H1 (cell line): ENCODE results near the gene EMC6. TPM values are rescaled to one million over a fixed set of nuclear protein-coding genes. Genes with fewer than 3 reads are reported as not detected.

ENCODE experiments used
- CTCF ChIA-PET: fragments of 300-600 bp; sonication (Branson Sonifier 250); formaldehyde crosslinking; loops from one replicate; lab custom pipeline; 2021; ENCODE audit not compliant: partially characterized antibody; lab: Charles Lee
- POLR2A ChIA-PET: fragments of 300-600 bp; sonication (Branson Sonifier 250); formaldehyde crosslinking; loops from one replicate; lab custom pipeline; 2021; ENCODE audit warnings: inconsistent platforms; ENCODE audit not compliant: partially characterized antibody; lab: Charles Lee
- DNase-seq, 2 experiments: peaks; one replicate each; pipeline versions ENCODE4 v3.0.0 to v3.0.0-alpha.2; 2010 to 2022; ENCODE audit warnings: low spot score in 2 of 2, low read depth in 1 of 2, mixed read lengths in 1 of 2
- FAIRE-seq: peaks from 2 replicates; lab custom pipeline; 2011; peaks lifted over from hg19 to GRCh38; lab: Jason Lieb, UNC
- H2AFZ ChIP-seq: 2 replicates; pipeline ENCODE4 v1.8.1; 2012; ENCODE audit warnings: low read length, inconsistent platforms
- H2AK5ac ChIP-seq: 2 replicates; pipeline ENCODE4 v1.6.1; 2013; ENCODE audit warnings: low read depth, low read length
- H2BK120ac ChIP-seq: replicated peaks from 2 replicates; pipeline ENCODE3; 2013; ENCODE audit warnings: low read depth, low read length, inconsistent platforms
- H2BK12ac ChIP-seq: 2 replicates; pipeline ENCODE4 v1.6.1; 2013; ENCODE audit warnings: low read depth, low read length
- H2BK15ac ChIP-seq: 2 replicates; pipeline ENCODE4 v1.6.1; 2013; ENCODE audit warnings: low read length
- H2BK20ac ChIP-seq: 2 replicates; pipeline ENCODE4 v1.6.1; 2013; ENCODE audit warnings: low read length
- H2BK5ac ChIP-seq: 2 replicates; pipeline ENCODE4 v1.6.1; 2013; ENCODE audit warnings: low read depth, low read length
- H3K14ac ChIP-seq: 2 replicates; pipeline ENCODE4 v1.6.1; 2013; ENCODE audit warnings: inconsistent platforms; ENCODE audit not compliant: insufficient read length
- H3K18ac ChIP-seq: 2 replicates; pipeline ENCODE4 v1.6.1; 2013; ENCODE audit warnings: low read length; ENCODE audit errors: extremely low read depth
- H3K23ac ChIP-seq: 2 replicates; pipeline ENCODE4 v1.6.1; 2013; ENCODE audit warnings: inconsistent platforms; ENCODE audit not compliant: insufficient read length
- H3K23me2 ChIP-seq: 2 replicates; pipeline ENCODE4 v1.6.1; 2013; ENCODE audit warnings: low read depth, low read length
- H3K27ac ChIP-seq: 2 replicates; pipeline ENCODE4 v1.6.1; 2011; ENCODE audit warnings: low read depth, low read length, inconsistent platforms
- H3K27me3 ChIP-seq, 4 experiments: replicated peaks in 1 of 4; 1 replicate in 1 of 4; 2 replicates in 3 of 4; pipeline versions ENCODE4 v1.6.1 to v1.8.1; 2011 to 2013; ENCODE audit warnings: low read length in 3 of 4, mild to moderate bottlenecking in 3 of 4, inconsistent platforms in 2 of 4, mixed read lengths in 2 of 4, moderate library complexity in 1 of 4; ENCODE audit not compliant: control insufficient read depth in 3 of 4, insufficient read depth in 3 of 4; ENCODE audit errors: extremely low read depth in 1 of 4
- H3K36me3 ChIP-seq, 4 experiments: 2 replicates each; pipeline versions ENCODE4 v1.6.1 to v1.8.1; 2011 to 2013; ENCODE audit warnings: mild to moderate bottlenecking in 4 of 4, low read length in 3 of 4, moderate library complexity in 2 of 4, control low read depth in 1 of 4, inconsistent platforms in 1 of 4; ENCODE audit not compliant: insufficient read depth in 4 of 4, control insufficient read depth in 2 of 4
- H3K4ac ChIP-seq: replicated peaks from 2 replicates; pipeline ENCODE3; 2013; ENCODE audit warnings: low read length, low read depth, mixed read lengths, inconsistent platforms; ENCODE audit not compliant: insufficient read length
- H3K4me1 ChIP-seq, 4 experiments: replicated peaks in 1 of 4; 1 replicate in 1 of 4; 2 replicates in 3 of 4; pipeline versions ENCODE4 v1.6.1 to v1.8.1; 2011 to 2013; ENCODE audit warnings: low read length in 3 of 4, inconsistent platforms in 2 of 4, mixed read lengths in 1 of 4; ENCODE audit not compliant: insufficient read depth in 4 of 4, control insufficient read depth in 3 of 4
- H3K4me2 ChIP-seq, 2 experiments: 2 replicates each; pipeline versions ENCODE4 v1.6.1 to v1.8.1; 2011 to 2013; ENCODE audit warnings: low read depth in 2 of 2, low read length in 2 of 2, control low read depth in 1 of 2, inconsistent platforms in 1 of 2, mild to moderate bottlenecking in 1 of 2; ENCODE audit not compliant: insufficient read depth in 1 of 2
- H3K4me3 ChIP-seq, 4 experiments: fragments of 200-600, 300-600 bp in 1 of 4; sonication (generic), shearing (Covaris generic), sonication (Bioruptor Twin) in 1 of 4; 2 replicates each; pipeline versions ENCODE4 v1.5.1 to v1.8.1; 2011 to 2016; ENCODE audit warnings: low read length in 4 of 4, low read depth in 3 of 4, control low read depth in 2 of 4, inconsistent platforms in 2 of 4, mild to moderate bottlenecking in 2 of 4, mixed read lengths in 1 of 4, moderate library complexity in 1 of 4; ENCODE audit not compliant: insufficient read depth in 2 of 4; ENCODE audit errors: extremely low read depth in 1 of 4
- H3K56ac ChIP-seq: replicated peaks from 2 replicates; pipeline ENCODE3; 2013; ENCODE audit warnings: low read depth, mild to moderate bottlenecking, mixed read lengths, low read length, inconsistent platforms; ENCODE audit not compliant: insufficient read length
- H3K79me1 ChIP-seq: 2 replicates; pipeline ENCODE4 v1.6.1; 2013; ENCODE audit warnings: low read depth, low read length, control low read depth
- H3K79me2 ChIP-seq, 2 experiments: 2 replicates each; pipeline versions ENCODE4 v1.6.1 to v1.8.1; 2012 to 2013; ENCODE audit warnings: low read length in 2 of 2, mild to moderate bottlenecking in 2 of 2, inconsistent platforms in 1 of 2; ENCODE audit not compliant: insufficient read depth in 2 of 2, control insufficient read depth in 1 of 2
- H3K9ac ChIP-seq, 4 experiments: replicated peaks in 1 of 4; 1 replicate in 1 of 4; 2 replicates in 3 of 4; pipeline versions ENCODE4 v1.6.1 to v1.8.1; 2011 to 2013; ENCODE audit warnings: low read depth in 3 of 4, low read length in 3 of 4, control low read depth in 2 of 4, mild to moderate bottlenecking in 2 of 4, moderate library complexity in 2 of 4, inconsistent platforms in 1 of 4; ENCODE audit errors: extremely low read depth in 1 of 4
- H3K9me3 ChIP-seq, 2 experiments: 2 replicates each; pipeline versions ENCODE4 v1.6.1 to v1.8.1; 2012 to 2013; ENCODE audit warnings: mild to moderate bottlenecking in 2 of 2, moderate library complexity in 2 of 2, control low read depth in 1 of 2, inconsistent platforms in 1 of 2, low read depth in 1 of 2, low read length in 1 of 2, mixed read lengths in 1 of 2; ENCODE audit not compliant: insufficient read depth in 2 of 2
- H4K20me1 ChIP-seq, 2 experiments: replicated peaks in 1 of 2; 2 replicates each; pipeline versions ENCODE3 to v1.8.1; 2011 to 2013; ENCODE audit warnings: inconsistent platforms in 2 of 2, low read length in 2 of 2, mild to moderate bottlenecking in 1 of 2; ENCODE audit not compliant: insufficient read depth in 2 of 2, control insufficient read depth in 1 of 2
- H4K5ac ChIP-seq: 2 replicates; pipeline ENCODE4 v1.6.1; 2013; ENCODE audit warnings: low read length, low read depth, mixed read lengths, inconsistent platforms; ENCODE audit not compliant: insufficient read length
- H4K8ac ChIP-seq: 2 replicates; pipeline ENCODE4 v1.8.0; 2013; ENCODE audit warnings: mild to moderate bottlenecking, moderate library complexity, low read length, inconsistent platforms; ENCODE audit not compliant: insufficient read depth; ENCODE audit errors: extremely low read depth
- H4K91ac ChIP-seq: replicated peaks from 2 replicates; pipeline ENCODE3; 2013; ENCODE audit warnings: low read length, mixed read lengths, inconsistent platforms; ENCODE audit not compliant: insufficient read length
- BACH1 ChIP-seq: IDR thresholded peaks from 2 replicates; pipeline ENCODE4 v1.6.1; 2012; ENCODE audit warnings: low read length, improper control_type of control experiment
- BCL11A ChIP-seq, 2 experiments: IDR thresholded peaks; one replicate each; pipeline ENCODE4 v1.6.1; 2011; ENCODE audit warnings: low read depth in 2 of 2, low read length in 2 of 2, mild to moderate bottlenecking in 2 of 2
- EP300 ChIP-seq, 2 experiments: IDR thresholded peaks; 1 replicate in 1 of 2; 2 replicates in 1 of 2; pipeline ENCODE4 v1.6.1; 2011 to 2012; ENCODE audit warnings: low read depth in 2 of 2, low read length in 2 of 2, mild to moderate bottlenecking in 2 of 2, borderline replicate concordance in 1 of 2, inconsistent platforms in 1 of 2, moderate library complexity in 1 of 2
- GABPA ChIP-seq: IDR thresholded peaks from 2 replicates; pipeline ENCODE4 v1.6.1; 2011; ENCODE audit warnings: mild to moderate bottlenecking, low read length, moderate library complexity, borderline replicate concordance; ENCODE audit not compliant: insufficient read depth
- HDAC2 ChIP-seq, 2 experiments: fragments of 300-600 bp in 1 of 2; sonication (generic) in 1 of 2; IDR thresholded peaks; 2 replicates each; pipeline ENCODE4 v1.6.1; 2011 to 2012; ENCODE audit warnings: low read depth in 2 of 2, low read length in 2 of 2, mild to moderate bottlenecking in 2 of 2, moderate library complexity in 2 of 2, borderline replicate concordance in 1 of 2, inconsistent platforms in 1 of 2
- KDM1A ChIP-seq: fragments of 200-600, 300-600 bp; sonication (generic); IDR thresholded peaks from 2 replicates; pipeline ENCODE4 v1.7.1; 2016; ENCODE audit warnings: mild to moderate bottlenecking, low read length, borderline replicate concordance
- PHF8 ChIP-seq: fragments of 200-600 bp; sonication (generic); conservative IDR thresholded peaks from 2 replicates; pipeline ENCODE4 v1.7.1; 2012; ENCODE audit warnings: low read depth, mild to moderate bottlenecking, inconsistent platforms, low read length, moderate library complexity
- POLR2AphosphoS5 ChIP-seq: IDR thresholded peaks from 2 replicates; pipeline ENCODE4 v1.6.1; 2011; ENCODE audit warnings: low read depth, low read length
- RXRA ChIP-seq: IDR thresholded peaks from 2 replicates; pipeline ENCODE4 v1.6.1; 2011; ENCODE audit warnings: low read depth, mild to moderate bottlenecking, low read length, moderate library complexity; ENCODE audit not compliant: insufficient read depth
- SIN3A ChIP-seq, 2 experiments: IDR thresholded peaks in 1 of 2; conservative IDR thresholded peaks in 1 of 2; 2 replicates each; pipeline ENCODE4 v1.6.1; 2011 to 2012; ENCODE audit warnings: low read length in 2 of 2, improper control_type of control experiment in 1 of 2, low read depth in 1 of 2, mild to moderate bottlenecking in 1 of 2
- SRF ChIP-seq: IDR thresholded peaks from 2 replicates; pipeline ENCODE4 v1.6.1; 2011; ENCODE audit warnings: mild to moderate bottlenecking, low read depth, low read length, moderate library complexity
- WGBS, 2 experiments: shearing (Covaris generic) in 1 of 2; methylation state at CpG; one replicate each; pipeline versions ENCODE4 v1.1.6 to v1.1.7; 2013 to 2015; ENCODE audit warnings: low lambda C conversion rate in 2 of 2, mixed read lengths in 2 of 2, inconsistent platforms in 1 of 2, low coverage in 1 of 2, missing lambda C conversion rate in 1 of 2; ENCODE audit not compliant: insufficient replicate concordance in 2 of 2, insufficient coverage in 1 of 2, insufficient read length in 1 of 2; ENCODE audit errors: extremely low coverage in 1 of 2, missing lambda C conversion rate in 1 of 2; 5-methylcytosine and 5-hydroxymethylcytosine counted together
- polyA plus RNA-seq, 7 experiments: library from polyadenylated mRNA; depleted of rRNA in 3 of 7; stranded (reverse) in 5 of 7; unstranded in 2 of 7; fragments of >200 nt in 5 of 7; fragments of 200-250 nt in 2 of 7; gene quantifications; 1 replicate in 5 of 7; 2 replicates in 1 of 7; 4 replicates in 1 of 7; pipeline versions ENCODE4 v1.2.1 to v1.2.3, GENCODE V29; 2011 to 2013; ENCODE audit warnings: missing spikeins in 2 of 7, mixed read lengths in 2 of 7
- total RNA-seq: library from RNA; stranded (reverse); fragmentation: NEBNext Ultra II Directional; extraction: Animal tissue kit (Norgen Biotek cat#: 25700); gene quantifications from 2 replicates; pipeline ENCODE4 v1.2.1, GENCODE V29; 2021

EMC6 gene
- total and polyA plus RNA-seq, 2 of the 8 experiments (the other 6 are each of a cell fraction or from before 2014, with no cell fraction given) = 81.5 to 193 TPM

DNA sequence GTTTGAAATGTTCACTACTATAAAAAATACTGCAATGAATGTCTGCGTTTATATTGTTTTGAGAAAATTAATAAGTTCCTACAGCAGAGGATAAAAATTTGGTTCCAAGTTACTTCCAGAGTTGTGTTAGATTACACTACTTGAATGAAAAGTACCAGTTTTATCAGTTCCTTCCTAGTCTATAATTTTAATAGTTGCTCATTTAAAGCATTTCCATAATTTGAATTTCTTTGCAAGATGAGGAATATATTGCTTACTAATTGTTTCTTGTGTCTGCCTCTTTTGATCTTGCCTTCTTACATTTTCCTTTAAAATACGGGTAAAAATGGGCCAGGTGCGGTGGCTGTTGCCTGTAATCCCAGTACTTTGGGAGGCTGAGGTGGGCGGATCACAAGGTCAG is 4.0 kb downstream of the EMC6 start:
- Histone ChIP-seq H3K14ac (no peak overlapping the region), H2AFZ (no peak overlapping the region), H2AK5ac (no peak overlapping the region), H4K91ac (no peak overlapping the region), H3K18ac (no peak overlapping the region), H3K9me3 (no peaks in the 10 kb centered on the region), H2BK12ac (no peak overlapping the region), H2BK20ac (no peak overlapping the region), H3K23me2 (peaks cover 9% of the 10 kb centered on the region; the same call in 1 of the 2 replicates), H3K79me1 (no peaks in the 10 kb centered on the region), H2BK15ac (no peak overlapping the region), H3K23ac (no peak overlapping the region), H4K5ac (no peak overlapping the region), H4K20me1 (peaks cover 0 to 5% of the 10 kb centered on the region in 2 experiments), H3K4me1 (peaks cover under 1 to 3% (median 2%) of the 10 kb centered on the region in 4 experiments; a peak in 6 of 7 replicates), H3K4ac (no peak overlapping the region), H2BK120ac (no peak overlapping the region), H3K27ac (no peak overlapping the region), H4K8ac (no peak overlapping the region), H3K79me2 (peaks cover 3 to 18% of the 10 kb centered on the region in 2 experiments; a peak in 3 of 4 replicates), H3K4me3 (no peak overlapping the region), H3K4me2 (no peak overlapping the region), H3K56ac (no peak overlapping the region), H3K27me3 (0 out of 7 replicates have a peak, but pooled peaks cover 0 to 2% (median 0%) of the 10 kb centered on the region in 4 experiments), H3K36me3 (no peaks in the 10 kb centered on the region; a peak in 1 of 8 replicates), H3K9ac (no peak overlapping the region), H2BK5ac (no peak overlapping the region)
- WGBS, 2 experiments = 90% methylated on average over 4 of the region's 4 CpGs; no CpG with 5 or more reads in 1 of the 2 experiments
- ChIA-PET POLR2A (interaction anchor here (2.2 to 3.0 kb wide), 2 partner anchors 12 to 16 kb away, joined by 8 to 9 read pairs; no protein-coding TSS in a partner anchor), CTCF (interaction anchor here (5.7 kb wide), 1 partner anchor 10 kb away, joined by 34 read pairs; no protein-coding TSS in a partner anchor)
- DNase-seq = no peak
- TF ChIP-seq SRF (no peak), SIN3A (conservative IDR thresholded peaks at IDR 0.05 in 1 of 2, IDR thresholded peaks at IDR 0.05 in 1 of 2; ENCODE audit: low read depth in 1 of 2, low read length in 2 of 2) (no peak), EP300 (IDR thresholded peaks at IDR 0.05; ENCODE audit: borderline replicate concordance in 1 of 2, low read depth in 2 of 2, low read length in 2 of 2) (no peak), BACH1 (no peak), POLR2AphosphoS5 (no peak), PHF8 (no peak), BCL11A (IDR thresholded peaks at IDR 0.05; ENCODE audit: low read depth in 2 of 2, low read length in 2 of 2) (no peak), RXRA (no peak), GABPA (no peak), HDAC2 (IDR thresholded peaks at IDR 0.05; ENCODE audit: borderline replicate concordance in 1 of 2, low read depth in 2 of 2, low read length in 2 of 2) (no peak), KDM1A (no peak)
- FAIRE-seq = no peak
